Transverse colon (tissue), 3 donors: Measurements from ENCODE around the gene TOMM6.

ENCODE experiments used
- CTCF ChIP-seq, 5 experiments: fragments of 200-600 bp in 3 of 5; fragments of 450-650 bp in 2 of 5; sonication (generic) in 3 of 5; IDR thresholded peaks; 1 replicate in 2 of 5; 2 replicates in 3 of 5; pipeline ENCODE4 v1.5.1; 2016 to 2017; ENCODE audit warnings: antibody characterized with exemption in 5 of 5, inconsistent platforms in 3 of 5, mild to moderate bottlenecking in 2 of 5, moderate library complexity in 1 of 5
- EP300 ChIP-seq: sonication (generic); formaldehyde crosslinking; IDR thresholded peaks from one replicate; pipeline ENCODE4 v1.6.1; 2017; ENCODE audit warnings: antibody characterized with exemption, low read depth

- TF ChIP-seq EP300 (no peak), CTCF (IDR thresholded peaks at IDR 0.05) (no peak)
Measured at GRCh38 chr6:41767112-41767833, 20.2 kb upstream of the TOMM6 start.
